Measurements from ENCODE around the gene PCDHGA4.
"Not testable (repeated sequence)": the region's sequence is repeated elsewhere in the genome, so short reads cannot be mapped to it uniquely, and the experiment has no call there.

Gene PCDHGA4

GRCh38 chr5:141349917-141350619 lies 4.8 kb upstream of the PCDHGA4 start, which contains the start of gene PCDHGB1:
PCDHGB1 (plus strand) TSS chr5:141350099; CDS start chr5:141350261, 162 bp downstream.
- DNase-seq, result peak; percentile 2 to 25

- no peak for DNase-seq
Measured at GRCh38 chr5:141351591-141351990, 3.2 kb upstream of the PCDHGA4 start.

- no peak for DNase-seq
Measured at GRCh38 chr5:141355641-141356040, 820 bp downstream of the PCDHGA4 start.

- DNase-seq, result no peak
Measured at GRCh38 chr5:141356133-141356532, 1.3 kb downstream of the PCDHGA4 start.

GRCh38 chr5:141356950-141357349 lies 2.1 kb downstream of the PCDHGA4 start:
- DNase-seq, result no peak

GRCh38 chr5:141359790-141360426 lies 5.1 kb downstream of the PCDHGA4 start, which contains the start of gene PCDHGB2:
PCDHGB2 (plus strand) TSS chr5:141359994; CDS start chr5:141360136, 142 bp downstream.
- peak; percentile 41 to 54 for DNase-seq

- no peak for DNase-seq
Measured at GRCh38 chr5:141360685-141361084, 5.9 kb downstream of the PCDHGA4 start.

- no peak for DNase-seq
Measured at GRCh38 chr5:141362719-141363118, 7.9 kb downstream of the PCDHGA4 start.

GRCh38 chr5:141363952-141364660 lies 9.3 kb downstream of the PCDHGA4 start, which contains the start of gene PCDHGA5:
PCDHGA5 (plus strand) TSS chr5:141364162; CDS start chr5:141364331, 169 bp downstream.
- DNase-seq, result no peak

GRCh38 chr5:141366016-141366896 lies 11.4 kb downstream of the PCDHGA4 start:
- DNase-seq, result no peak

GRCh38 chr5:141369994-141370848 lies 15.4 kb downstream of the PCDHGA4 start, which contains the start of gene PCDHGB3:
PCDHGB3 (plus strand) TSS chr5:141370242; CDS start chr5:141370395, 153 bp downstream.
- no peak for DNase-seq

- no peak for DNase-seq
Measured at GRCh38 chr5:141371572-141372475, 17.0 kb downstream of the PCDHGA4 start.

- no peak for DNase-seq
Measured at GRCh38 chr5:141373673-141374317, 19.0 kb downstream of the PCDHGA4 start, which contains the start of gene PCDHGA6. PCDHGA6 (plus strand) TSS chr5:141373891; CDS start chr5:141374084, 193 bp downstream.

GRCh38 chr5:141374627-141375026 lies 19.8 kb downstream of the PCDHGA4 start:
- no peak for DNase-seq

- not testable (repeated sequence) for DNase-seq
Measured at GRCh38 chr5:141375444-141376155, 20.8 kb downstream of the PCDHGA4 start.

- DNase-seq, result no peak
Measured at GRCh38 chr5:141382469-141383294, 27.9 kb downstream of the PCDHGA4 start, which contains the start of gene PCDHGA7. PCDHGA7 (plus strand) TSS chr5:141382742; CDS start chr5:141382900, 158 bp downstream.

- DNase-seq, result no peak
Measured at GRCh38 chr5:141383345-141383744, 28.5 kb downstream of the PCDHGA4 start.

Data from NCI-H524 (cell line).